H1 (cell line): Measurements from ENCODE around the gene ATG2B. TPM values are rescaled to one million over a fixed set of nuclear protein-coding genes. Genes with fewer than 3 reads are reported as not detected.

ENCODE experiments used
- CTCF ChIA-PET: fragments of 300-600 bp; sonication (Branson Sonifier 250); formaldehyde crosslinking; loops from one replicate; lab custom pipeline; 2021; ENCODE audit not compliant: partially characterized antibody; lab: Charles Lee
- POLR2A ChIA-PET: fragments of 300-600 bp; sonication (Branson Sonifier 250); formaldehyde crosslinking; loops from one replicate; lab custom pipeline; 2021; ENCODE audit warnings: inconsistent platforms; ENCODE audit not compliant: partially characterized antibody; lab: Charles Lee
- DNase-seq, 2 experiments: peaks; one replicate each; pipeline versions ENCODE4 v3.0.0 to v3.0.0-alpha.2; 2010 to 2022; ENCODE audit warnings: low spot score in 2 of 2, low read depth in 1 of 2, mixed read lengths in 1 of 2
- FAIRE-seq: peaks from 2 replicates; lab custom pipeline; 2011; peaks lifted over from hg19 to GRCh38; lab: Jason Lieb, UNC
- H2AFZ ChIP-seq: 2 replicates; pipeline ENCODE4 v1.8.1; 2012; ENCODE audit warnings: low read length, inconsistent platforms
- H2AK5ac ChIP-seq: 2 replicates; pipeline ENCODE4 v1.6.1; 2013; ENCODE audit warnings: low read depth, low read length
- H2BK120ac ChIP-seq: replicated peaks from 2 replicates; pipeline ENCODE3; 2013; ENCODE audit warnings: low read depth, low read length, inconsistent platforms
- H2BK12ac ChIP-seq: 2 replicates; pipeline ENCODE4 v1.6.1; 2013; ENCODE audit warnings: low read depth, low read length
- H2BK15ac ChIP-seq: 2 replicates; pipeline ENCODE4 v1.6.1; 2013; ENCODE audit warnings: low read length
- H2BK20ac ChIP-seq: 2 replicates; pipeline ENCODE4 v1.6.1; 2013; ENCODE audit warnings: low read length
- H2BK5ac ChIP-seq: 2 replicates; pipeline ENCODE4 v1.6.1; 2013; ENCODE audit warnings: low read depth, low read length
- H3K14ac ChIP-seq: 2 replicates; pipeline ENCODE4 v1.6.1; 2013; ENCODE audit warnings: inconsistent platforms; ENCODE audit not compliant: insufficient read length
- H3K18ac ChIP-seq: 2 replicates; pipeline ENCODE4 v1.6.1; 2013; ENCODE audit warnings: low read length; ENCODE audit errors: extremely low read depth
- H3K23ac ChIP-seq: 2 replicates; pipeline ENCODE4 v1.6.1; 2013; ENCODE audit warnings: inconsistent platforms; ENCODE audit not compliant: insufficient read length
- H3K23me2 ChIP-seq: 2 replicates; pipeline ENCODE4 v1.6.1; 2013; ENCODE audit warnings: low read depth, low read length
- H3K27ac ChIP-seq: 2 replicates; pipeline ENCODE4 v1.6.1; 2011; ENCODE audit warnings: low read depth, low read length, inconsistent platforms
- H3K27me3 ChIP-seq, 4 experiments: replicated peaks in 1 of 4; 1 replicate in 1 of 4; 2 replicates in 3 of 4; pipeline versions ENCODE4 v1.6.1 to v1.8.1; 2011 to 2013; ENCODE audit warnings: low read length in 3 of 4, mild to moderate bottlenecking in 3 of 4, inconsistent platforms in 2 of 4, mixed read lengths in 2 of 4, moderate library complexity in 1 of 4; ENCODE audit not compliant: control insufficient read depth in 3 of 4, insufficient read depth in 3 of 4; ENCODE audit errors: extremely low read depth in 1 of 4
- H3K36me3 ChIP-seq, 4 experiments: 2 replicates each; pipeline versions ENCODE4 v1.6.1 to v1.8.1; 2011 to 2013; ENCODE audit warnings: mild to moderate bottlenecking in 4 of 4, low read length in 3 of 4, moderate library complexity in 2 of 4, control low read depth in 1 of 4, inconsistent platforms in 1 of 4; ENCODE audit not compliant: insufficient read depth in 4 of 4, control insufficient read depth in 2 of 4
- H3K4ac ChIP-seq: replicated peaks from 2 replicates; pipeline ENCODE3; 2013; ENCODE audit warnings: low read length, low read depth, mixed read lengths, inconsistent platforms; ENCODE audit not compliant: insufficient read length
- H3K4me1 ChIP-seq, 4 experiments: replicated peaks in 1 of 4; 1 replicate in 1 of 4; 2 replicates in 3 of 4; pipeline versions ENCODE4 v1.6.1 to v1.8.1; 2011 to 2013; ENCODE audit warnings: low read length in 3 of 4, inconsistent platforms in 2 of 4, mixed read lengths in 1 of 4; ENCODE audit not compliant: insufficient read depth in 4 of 4, control insufficient read depth in 3 of 4
- H3K4me2 ChIP-seq, 2 experiments: 2 replicates each; pipeline versions ENCODE4 v1.6.1 to v1.8.1; 2011 to 2013; ENCODE audit warnings: low read depth in 2 of 2, low read length in 2 of 2, control low read depth in 1 of 2, inconsistent platforms in 1 of 2, mild to moderate bottlenecking in 1 of 2; ENCODE audit not compliant: insufficient read depth in 1 of 2
- H3K4me3 ChIP-seq, 4 experiments: fragments of 200-600, 300-600 bp in 1 of 4; sonication (generic), shearing (Covaris generic), sonication (Bioruptor Twin) in 1 of 4; 2 replicates each; pipeline versions ENCODE4 v1.5.1 to v1.8.1; 2011 to 2016; ENCODE audit warnings: low read length in 4 of 4, low read depth in 3 of 4, control low read depth in 2 of 4, inconsistent platforms in 2 of 4, mild to moderate bottlenecking in 2 of 4, mixed read lengths in 1 of 4, moderate library complexity in 1 of 4; ENCODE audit not compliant: insufficient read depth in 2 of 4; ENCODE audit errors: extremely low read depth in 1 of 4
- H3K56ac ChIP-seq: replicated peaks from 2 replicates; pipeline ENCODE3; 2013; ENCODE audit warnings: low read depth, mild to moderate bottlenecking, mixed read lengths, low read length, inconsistent platforms; ENCODE audit not compliant: insufficient read length
- H3K79me1 ChIP-seq: 2 replicates; pipeline ENCODE4 v1.6.1; 2013; ENCODE audit warnings: low read depth, low read length, control low read depth
- H3K79me2 ChIP-seq, 2 experiments: 2 replicates each; pipeline versions ENCODE4 v1.6.1 to v1.8.1; 2012 to 2013; ENCODE audit warnings: low read length in 2 of 2, mild to moderate bottlenecking in 2 of 2, inconsistent platforms in 1 of 2; ENCODE audit not compliant: insufficient read depth in 2 of 2, control insufficient read depth in 1 of 2
- H3K9ac ChIP-seq, 4 experiments: replicated peaks in 1 of 4; 1 replicate in 1 of 4; 2 replicates in 3 of 4; pipeline versions ENCODE4 v1.6.1 to v1.8.1; 2011 to 2013; ENCODE audit warnings: low read depth in 3 of 4, low read length in 3 of 4, control low read depth in 2 of 4, mild to moderate bottlenecking in 2 of 4, moderate library complexity in 2 of 4, inconsistent platforms in 1 of 4; ENCODE audit errors: extremely low read depth in 1 of 4
- H3K9me3 ChIP-seq, 2 experiments: 2 replicates each; pipeline versions ENCODE4 v1.6.1 to v1.8.1; 2012 to 2013; ENCODE audit warnings: mild to moderate bottlenecking in 2 of 2, moderate library complexity in 2 of 2, control low read depth in 1 of 2, inconsistent platforms in 1 of 2, low read depth in 1 of 2, low read length in 1 of 2, mixed read lengths in 1 of 2; ENCODE audit not compliant: insufficient read depth in 2 of 2
- H4K20me1 ChIP-seq, 2 experiments: replicated peaks in 1 of 2; 2 replicates each; pipeline versions ENCODE3 to v1.8.1; 2011 to 2013; ENCODE audit warnings: inconsistent platforms in 2 of 2, low read length in 2 of 2, mild to moderate bottlenecking in 1 of 2; ENCODE audit not compliant: insufficient read depth in 2 of 2, control insufficient read depth in 1 of 2
- H4K5ac ChIP-seq: 2 replicates; pipeline ENCODE4 v1.6.1; 2013; ENCODE audit warnings: low read length, low read depth, mixed read lengths, inconsistent platforms; ENCODE audit not compliant: insufficient read length
- H4K8ac ChIP-seq: 2 replicates; pipeline ENCODE4 v1.8.0; 2013; ENCODE audit warnings: mild to moderate bottlenecking, moderate library complexity, low read length, inconsistent platforms; ENCODE audit not compliant: insufficient read depth; ENCODE audit errors: extremely low read depth
- H4K91ac ChIP-seq: replicated peaks from 2 replicates; pipeline ENCODE3; 2013; ENCODE audit warnings: low read length, mixed read lengths, inconsistent platforms; ENCODE audit not compliant: insufficient read length
- ATF3 ChIP-seq: IDR thresholded peaks from 2 replicates; pipeline ENCODE4 v1.6.1; 2011; ENCODE audit warnings: low read depth, mild to moderate bottlenecking, low read length; ENCODE audit not compliant: insufficient read depth
- BCL11A ChIP-seq, 2 experiments: IDR thresholded peaks; one replicate each; pipeline ENCODE4 v1.6.1; 2011; ENCODE audit warnings: low read depth in 2 of 2, low read length in 2 of 2, mild to moderate bottlenecking in 2 of 2
- HDAC2 ChIP-seq, 2 experiments: fragments of 300-600 bp in 1 of 2; sonication (generic) in 1 of 2; IDR thresholded peaks; 2 replicates each; pipeline ENCODE4 v1.6.1; 2011 to 2012; ENCODE audit warnings: low read depth in 2 of 2, low read length in 2 of 2, mild to moderate bottlenecking in 2 of 2, moderate library complexity in 2 of 2, borderline replicate concordance in 1 of 2, inconsistent platforms in 1 of 2
- HDAC6 ChIP-seq: IDR thresholded peaks from one replicate; pipeline ENCODE4 v1.7.1; 2012; ENCODE audit warnings: low read depth, mild to moderate bottlenecking, inconsistent platforms, low read length, moderate library complexity
- POLR2A ChIP-seq, 2 experiments: IDR thresholded peaks; 1 replicate in 1 of 2; 2 replicates in 1 of 2; pipeline ENCODE4 v1.6.1; 2011; ENCODE audit warnings: low read depth in 2 of 2, low read length in 2 of 2, mild to moderate bottlenecking in 2 of 2; ENCODE audit errors: control extremely low read depth in 1 of 2
- SIN3A ChIP-seq, 2 experiments: IDR thresholded peaks in 1 of 2; conservative IDR thresholded peaks in 1 of 2; 2 replicates each; pipeline ENCODE4 v1.6.1; 2011 to 2012; ENCODE audit warnings: low read length in 2 of 2, improper control_type of control experiment in 1 of 2, low read depth in 1 of 2, mild to moderate bottlenecking in 1 of 2
- SP2 ChIP-seq: IDR thresholded peaks from 2 replicates; pipeline ENCODE4 v1.6.1; 2012; ENCODE audit warnings: mild to moderate bottlenecking, low read length, inconsistent platforms
- TBP ChIP-seq: IDR thresholded peaks from 2 replicates; pipeline ENCODE4 v1.6.1; 2011; ENCODE audit warnings: low read depth, low read length, improper control_type of control experiment
- YY1 ChIP-seq: IDR thresholded peaks from 2 replicates; pipeline ENCODE4 v1.6.1; 2011; ENCODE audit warnings: low read depth, mild to moderate bottlenecking, low read length
- WGBS, 2 experiments: shearing (Covaris generic) in 1 of 2; methylation state at CpG; one replicate each; pipeline versions ENCODE4 v1.1.6 to v1.1.7; 2013 to 2015; ENCODE audit warnings: low lambda C conversion rate in 2 of 2, mixed read lengths in 2 of 2, inconsistent platforms in 1 of 2, low coverage in 1 of 2, missing lambda C conversion rate in 1 of 2; ENCODE audit not compliant: insufficient replicate concordance in 2 of 2, insufficient coverage in 1 of 2, insufficient read length in 1 of 2; ENCODE audit errors: extremely low coverage in 1 of 2, missing lambda C conversion rate in 1 of 2; 5-methylcytosine and 5-hydroxymethylcytosine counted together
- polyA plus RNA-seq, 7 experiments: library from polyadenylated mRNA; depleted of rRNA in 3 of 7; stranded (reverse) in 5 of 7; unstranded in 2 of 7; fragments of >200 nt in 5 of 7; fragments of 200-250 nt in 2 of 7; gene quantifications; 1 replicate in 5 of 7; 2 replicates in 1 of 7; 4 replicates in 1 of 7; pipeline versions ENCODE4 v1.2.1 to v1.2.3, GENCODE V29; 2011 to 2013; ENCODE audit warnings: missing spikeins in 2 of 7, mixed read lengths in 2 of 7
- total RNA-seq: library from RNA; stranded (reverse); fragmentation: NEBNext Ultra II Directional; extraction: Animal tissue kit (Norgen Biotek cat#: 25700); gene quantifications from 2 replicates; pipeline ENCODE4 v1.2.1, GENCODE V29; 2021

Gene ATG2B
- total and polyA plus RNA-seq, 2 of the 8 experiments (the other 6 are each of a cell fraction or from before 2014, with no cell fraction given), result 4.6 to 14.4 TPM

- Histone ChIP-seq H2AK5ac (no peak overlapping the region), H3K9ac (no peak overlapping the region), H2BK15ac (no peak overlapping the region), H2BK12ac (no peak overlapping the region), H4K20me1 (no peaks in the 10 kb centered on the region)
- WGBS, 2 experiments, result 87% methylated on average over 5 of the region's 5 CpGs; no CpG with 5 or more reads in 1 of the 2 experiments
- TF ChIP-seq BCL11A (IDR thresholded peaks at IDR 0.05; ENCODE audit: low read depth in 2 of 2, low read length in 2 of 2), result no peak
- no peak for TF ChIP-seq TBP
- no peak for TF ChIP-seq SP2
- no peak for TF ChIP-seq POLR2A (IDR thresholded peaks at IDR 0.05; ENCODE audit: control extremely low read depth in 1 of 2, low read depth in 2 of 2, low read length in 2 of 2)
- no peak for TF ChIP-seq SIN3A (conservative IDR thresholded peaks at IDR 0.05 in 1 of 2, IDR thresholded peaks at IDR 0.05 in 1 of 2; ENCODE audit: low read depth in 1 of 2, low read length in 2 of 2)
- no peak for TF ChIP-seq HDAC2 (IDR thresholded peaks at IDR 0.05; ENCODE audit: borderline replicate concordance in 1 of 2, low read depth in 2 of 2, low read length in 2 of 2)
- no peak for TF ChIP-seq ATF3
- no peak for TF ChIP-seq YY1
- TF ChIP-seq HDAC6, result no peak
- TF ChIP-seq, all 59 proteins: peak for 0
- Histone ChIP-seq H3K4me3 (no peak overlapping the region), H4K5ac (no peak overlapping the region), H3K4me1 (no peaks in the 10 kb centered on the region), H3K23me2 (no peaks in the 10 kb centered on the region), H4K91ac (no peak overlapping the region), H3K18ac (no peak overlapping the region), H2BK5ac (no peak overlapping the region), H2BK120ac (no peak overlapping the region), H3K79me1 (no peaks in the 10 kb centered on the region), H3K4me2 (no peak overlapping the region), H3K4ac (no peak overlapping the region), H3K36me3 (no peaks in the 10 kb centered on the region), H3K27ac (no peak overlapping the region), H3K27me3 (no peaks in the 10 kb centered on the region), H3K56ac (no peak overlapping the region), H2BK20ac (no peak overlapping the region), H3K9me3 (peaks cover 0 to 7% of the 10 kb centered on the region in 2 experiments; a peak in 2 of 4 replicates), H3K23ac (no peak overlapping the region), H2AFZ (no peak overlapping the region), H3K14ac (no peak overlapping the region), H3K79me2 (no peaks in the 10 kb centered on the region), H4K8ac (no peak overlapping the region)
- FAIRE-seq, result no peak
- ChIA-PET CTCF (interaction anchor here (0.7 to 7.1 kb wide), 7 partner anchors 13 to 201 kb away, joined by 3 to 67 read pairs (median 3); no protein-coding TSS in a partner anchor), POLR2A (no interaction called here)
- DNase-seq, result no peak
These were observed 102.1 kb downstream of the ATG2B start for GRCh38 chr14:96261053-96261452.
